Measurements from ENCODE around the gene VPREB3.

Gene VPREB3, protein sequence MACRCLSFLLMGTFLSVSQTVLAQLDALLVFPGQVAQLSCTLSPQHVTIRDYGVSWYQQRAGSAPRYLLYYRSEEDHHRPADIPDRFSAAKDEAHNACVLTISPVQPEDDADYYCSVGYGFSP
- 0 to 0.25 (median 0) reads per million in 18 experiments for total RNA-seq

DNA sequence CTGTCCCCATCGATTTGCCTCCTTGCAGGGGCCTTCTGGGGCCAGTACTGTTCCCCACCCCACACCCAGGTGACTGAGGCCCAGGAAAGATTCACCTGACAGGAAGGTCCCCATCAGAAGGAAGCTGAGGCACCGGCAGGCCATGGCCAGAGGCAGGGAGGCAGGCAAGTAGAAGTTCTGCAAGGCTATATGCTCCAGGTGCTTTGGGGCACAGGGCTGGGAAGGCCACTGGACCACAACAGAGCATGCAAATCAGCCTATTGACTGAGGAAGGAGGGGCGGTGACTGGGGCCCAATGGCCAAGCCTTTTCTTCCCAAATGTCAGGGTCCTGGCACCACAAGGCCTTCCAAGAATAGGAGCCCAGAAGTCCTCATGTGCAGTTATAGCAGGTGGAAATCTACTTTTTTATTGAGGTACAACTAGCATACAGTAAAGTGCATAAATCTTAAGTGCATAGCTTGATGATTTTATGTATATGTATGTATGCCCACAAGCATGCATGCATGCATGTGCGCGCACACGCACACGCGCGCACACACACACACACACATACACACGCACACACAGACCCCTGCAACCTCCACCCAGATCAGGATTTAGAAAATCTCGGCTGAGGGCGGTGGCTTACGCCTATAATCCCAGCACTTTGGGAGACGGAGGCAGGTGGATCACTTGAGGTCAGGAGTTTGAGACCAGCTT is at the start of gene VPREB3:
TSS of gene VPREB3 (minus strand) at position 206 of the 700 bp plus-strand sequence. CDS start at position 144, 62 bp downstream.
- DNase-seq: no peak

DNA sequence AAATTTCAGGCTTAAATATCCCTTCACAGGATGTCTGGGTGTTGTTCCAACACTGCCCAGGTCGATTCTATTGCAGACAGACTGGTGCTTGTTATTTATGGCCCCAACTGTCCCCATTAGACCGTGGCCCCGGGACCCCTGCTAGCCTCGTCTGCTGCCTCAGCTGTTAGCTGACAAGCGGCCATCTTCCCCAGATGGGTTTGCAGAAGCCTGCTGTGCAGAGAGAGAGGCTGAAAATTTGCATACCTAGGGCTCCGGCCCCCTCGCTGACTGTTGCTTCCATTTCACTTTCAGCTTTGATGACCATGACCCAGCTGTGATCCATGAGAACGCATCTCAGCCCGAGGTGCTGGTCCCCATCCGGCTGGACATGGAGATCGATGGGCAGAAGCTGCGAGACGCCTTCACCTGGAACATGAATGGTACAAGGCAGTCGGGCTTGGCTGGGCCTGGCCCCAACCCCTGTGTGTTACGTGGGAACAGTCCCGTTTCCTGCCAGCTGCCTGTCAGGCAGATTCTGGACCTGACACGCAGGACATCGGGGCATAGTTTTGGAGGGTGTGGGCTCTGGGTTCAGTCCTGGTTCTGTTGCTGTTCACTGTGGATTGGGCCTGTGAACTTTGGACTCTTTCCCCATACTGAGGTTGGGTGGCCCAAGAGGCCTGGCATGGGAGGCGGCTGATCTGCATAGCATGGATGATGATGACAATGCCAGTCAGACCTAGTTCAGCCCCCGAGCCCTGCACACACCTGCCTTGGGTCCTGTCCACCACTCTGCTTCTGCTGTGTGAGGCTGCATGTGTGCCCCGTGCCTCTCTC is 49.0 kb upstream of the VPREB3 start:
- DNase-seq: no peak

DNA sequence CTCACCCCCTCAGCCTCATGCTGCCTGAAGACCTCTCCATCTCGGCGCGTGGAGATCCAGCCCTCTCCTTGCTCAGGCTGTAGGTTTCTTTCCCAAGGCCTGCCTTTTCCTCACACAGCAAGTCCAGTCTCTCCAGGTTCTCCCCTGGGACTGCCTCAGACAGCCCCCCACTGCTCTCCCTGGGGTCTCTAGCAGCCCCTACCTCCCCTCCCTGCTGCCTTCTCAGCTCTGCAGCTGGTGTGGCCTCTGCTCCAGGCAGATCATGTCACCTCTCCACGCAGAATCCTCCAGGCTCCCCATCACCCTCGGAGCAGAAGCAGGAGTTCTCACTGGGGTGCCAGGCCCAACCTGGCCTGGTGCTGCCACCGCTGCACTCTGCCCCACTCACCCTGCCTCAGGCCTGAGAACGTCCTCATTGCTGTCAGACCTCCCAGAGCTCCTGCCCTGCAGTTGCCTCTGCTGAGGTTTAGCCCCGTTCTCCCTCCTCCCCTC is 47.7 kb upstream of the VPREB3 start:
- DNase-seq: no peak

DNA sequence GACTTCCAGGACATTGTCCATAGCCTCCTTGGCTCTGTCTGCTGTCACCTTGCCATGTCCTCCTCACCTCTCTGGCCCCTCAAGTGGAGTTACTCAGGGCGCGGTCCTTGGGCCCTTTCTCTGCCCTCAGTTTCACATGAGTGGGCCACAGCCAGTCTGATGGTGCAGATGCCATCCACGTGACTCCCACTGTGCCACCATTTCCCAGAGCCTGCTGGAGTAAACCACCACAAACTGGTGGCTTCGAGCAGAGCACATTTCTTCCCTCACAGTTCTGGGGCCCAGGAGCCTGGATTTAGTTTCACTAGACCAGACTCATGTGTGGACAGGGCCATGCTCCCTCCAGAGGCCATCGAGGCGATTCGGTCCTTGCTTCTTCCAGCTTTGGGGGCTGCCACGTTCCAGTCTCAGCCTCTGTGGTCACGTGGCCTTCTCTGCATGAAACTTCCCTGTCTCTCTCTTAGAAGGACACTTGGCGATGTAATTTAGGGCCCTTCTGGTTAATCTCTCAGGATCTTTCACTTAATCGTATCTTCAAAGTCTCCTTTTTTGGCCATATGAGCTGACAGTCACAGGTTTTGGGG is 47.1 kb upstream of the VPREB3 start:
- no peak for DNase-seq

DNA sequence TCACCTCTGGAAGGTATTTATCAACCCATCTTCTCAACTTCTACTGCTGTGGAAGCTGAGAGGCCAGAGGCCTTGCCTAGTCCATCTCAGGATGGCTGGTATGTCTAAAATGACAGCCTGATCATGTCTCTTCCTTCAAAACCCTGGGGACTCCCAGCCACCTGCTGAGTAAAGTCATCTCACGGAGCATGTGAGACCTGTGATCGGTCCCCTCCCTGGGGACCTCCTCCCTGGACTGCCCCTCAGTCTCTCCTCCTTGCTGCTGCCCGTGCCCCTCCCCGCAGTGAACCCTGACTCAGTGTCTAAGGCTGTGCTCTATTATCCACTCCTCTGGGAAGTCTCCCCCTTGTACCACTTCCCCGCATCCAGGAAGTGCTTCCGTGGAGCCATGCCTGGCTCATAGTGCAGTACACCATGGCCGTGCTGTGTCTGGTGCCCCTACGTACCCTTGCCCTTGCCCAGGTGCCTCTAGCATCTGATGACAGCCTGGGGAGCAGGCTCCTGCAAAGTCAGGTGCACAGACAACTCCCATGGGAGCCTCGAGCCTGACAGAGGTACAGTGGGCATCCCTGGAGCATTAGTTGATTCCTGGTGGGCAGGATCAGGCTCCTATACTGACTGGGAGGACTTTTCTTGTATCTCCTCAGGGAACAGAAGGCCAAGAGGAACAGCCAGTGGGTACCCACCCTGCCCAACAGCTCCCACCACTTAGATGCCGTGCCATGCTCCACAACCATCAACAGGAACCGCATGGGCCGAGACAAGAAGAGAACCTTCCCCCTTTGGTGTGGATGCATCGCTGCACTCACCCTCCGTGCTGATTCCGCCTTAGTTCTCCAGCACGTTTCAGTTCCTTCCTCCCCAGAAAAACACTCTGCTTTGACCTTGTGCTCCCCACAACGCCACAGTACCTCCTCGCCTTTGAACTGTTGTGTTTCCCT is 46.3 kb upstream of the VPREB3 start:
- no peak for DNase-seq

DNA sequence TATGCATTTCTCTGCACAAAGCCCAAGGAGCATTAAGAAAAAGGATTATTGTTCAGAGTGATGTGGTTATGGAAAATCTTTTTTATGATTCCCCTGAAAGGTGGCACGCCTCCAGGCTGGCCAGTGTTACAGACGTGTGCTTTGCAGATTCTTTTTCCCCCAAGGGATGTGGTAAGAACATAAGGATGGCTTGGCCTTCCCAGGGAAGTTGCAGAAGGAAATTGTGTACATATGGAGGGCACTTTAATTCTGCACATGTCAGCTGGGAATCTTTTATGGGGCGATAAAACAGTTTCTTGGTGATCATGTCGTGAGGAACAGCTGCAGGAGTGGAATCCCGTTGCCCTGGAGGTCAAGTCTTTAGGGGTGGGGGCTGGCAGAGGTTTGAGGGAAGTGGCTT is 42.2 kb upstream of the VPREB3 start:
- DNase-seq: no peak

DNA sequence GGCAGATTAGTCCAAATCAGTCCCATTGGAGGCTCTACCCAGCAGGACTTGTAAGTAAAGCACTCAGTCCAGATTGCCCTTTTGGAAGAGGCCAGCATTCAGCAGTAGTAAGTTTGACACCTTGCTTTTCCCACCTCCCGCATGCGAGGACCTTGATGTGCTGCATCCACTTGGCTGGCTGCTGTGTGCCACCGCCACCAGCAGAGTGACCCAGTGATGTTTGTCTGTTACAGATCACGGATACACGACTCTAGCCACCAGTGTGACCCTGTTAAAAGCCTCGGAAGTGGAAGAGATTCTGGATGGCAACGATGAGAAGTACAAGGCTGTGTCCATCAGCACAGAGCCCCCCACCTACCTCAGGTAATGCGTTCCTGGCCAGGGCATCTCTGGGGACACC is 39.1 kb upstream of the VPREB3 start:
- DNase-seq: no peak

DNA sequence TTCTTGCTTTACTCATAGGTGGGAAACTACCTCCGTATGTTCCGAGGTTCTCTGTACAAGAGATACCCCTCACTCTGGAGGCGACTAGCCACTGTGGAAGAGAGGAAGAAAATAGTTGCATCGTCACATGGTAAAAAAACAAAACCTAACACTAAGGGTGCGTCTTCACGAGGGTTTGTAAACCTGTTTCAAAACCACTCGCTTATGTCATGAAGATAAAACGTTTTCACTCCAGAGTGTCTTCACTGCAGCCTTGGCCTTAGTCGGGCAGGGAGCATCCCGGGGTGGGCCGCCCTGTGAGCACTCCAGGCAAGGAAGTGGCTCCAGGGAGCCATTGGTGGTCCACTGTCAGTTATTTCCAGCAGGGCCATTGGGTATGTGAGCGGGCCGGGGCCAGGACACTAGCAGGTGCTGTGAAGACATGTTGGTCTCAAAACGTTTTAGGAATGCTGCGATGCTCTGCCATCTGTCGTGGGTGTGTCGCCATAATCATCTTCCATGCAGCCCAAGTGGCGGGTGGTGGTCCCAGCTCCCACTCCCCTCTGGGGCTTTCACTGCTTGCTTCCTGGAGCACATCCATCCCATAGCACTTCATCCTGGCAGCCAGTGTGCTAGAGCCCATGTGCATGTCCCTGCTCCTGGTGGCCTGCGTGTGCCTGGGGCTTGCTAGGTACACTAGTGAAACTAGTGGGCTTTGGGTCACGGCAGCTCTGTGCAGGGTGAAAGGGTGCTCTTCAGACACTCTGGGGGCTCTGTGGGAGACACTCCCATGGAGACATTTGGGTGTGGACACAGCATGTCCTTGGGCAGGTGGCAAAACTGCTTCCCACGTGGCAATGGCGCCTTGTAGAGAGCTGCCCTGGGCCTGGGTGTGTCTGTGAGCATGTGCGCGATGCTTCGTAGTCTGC is 37.8 kb upstream of the VPREB3 start:
- DNase-seq: no peak

DNA sequence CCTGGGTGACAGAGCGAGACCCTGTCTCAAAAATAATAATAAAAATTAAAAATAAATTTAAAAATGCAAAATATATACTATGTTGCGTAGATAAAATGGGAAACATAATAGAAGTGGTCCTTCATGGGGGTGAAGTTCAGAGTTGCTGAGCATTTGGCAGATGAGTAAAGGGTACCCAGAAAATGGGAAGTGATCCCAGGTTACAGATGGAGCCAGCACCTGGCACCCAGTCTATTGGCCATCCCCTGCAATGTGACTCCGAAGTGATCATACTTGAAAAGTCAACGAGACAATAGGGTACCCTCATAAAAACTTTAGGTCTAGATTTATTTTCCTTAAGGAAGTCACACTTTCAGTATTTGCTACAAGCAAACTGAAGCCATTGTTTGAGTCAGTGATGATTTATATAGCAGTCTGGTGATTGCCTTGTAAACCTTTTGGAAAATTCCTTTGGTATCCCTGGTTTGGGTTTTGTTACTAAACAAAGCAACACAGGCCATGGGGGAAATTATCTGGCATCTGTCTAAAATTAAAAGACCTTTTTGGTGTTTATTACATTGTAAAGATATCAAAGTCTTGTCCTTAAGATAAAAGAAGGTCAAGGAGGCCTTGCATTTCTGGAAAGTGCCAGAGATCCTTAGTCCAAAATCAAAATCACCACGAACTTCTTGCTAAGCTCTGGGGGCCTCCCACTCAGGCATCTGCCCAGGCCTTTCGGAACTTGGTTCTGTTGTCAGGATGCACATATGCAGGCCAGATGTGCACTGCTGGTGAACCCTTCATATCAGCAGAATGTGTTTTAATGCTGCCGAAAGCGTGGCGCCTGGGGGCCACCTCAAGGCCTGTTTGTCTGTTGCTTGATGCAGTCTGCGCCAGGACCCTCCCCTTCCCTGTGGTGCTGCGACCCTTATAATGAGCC is 36.9 kb upstream of the VPREB3 start:
- DNase-seq: no peak

DNA sequence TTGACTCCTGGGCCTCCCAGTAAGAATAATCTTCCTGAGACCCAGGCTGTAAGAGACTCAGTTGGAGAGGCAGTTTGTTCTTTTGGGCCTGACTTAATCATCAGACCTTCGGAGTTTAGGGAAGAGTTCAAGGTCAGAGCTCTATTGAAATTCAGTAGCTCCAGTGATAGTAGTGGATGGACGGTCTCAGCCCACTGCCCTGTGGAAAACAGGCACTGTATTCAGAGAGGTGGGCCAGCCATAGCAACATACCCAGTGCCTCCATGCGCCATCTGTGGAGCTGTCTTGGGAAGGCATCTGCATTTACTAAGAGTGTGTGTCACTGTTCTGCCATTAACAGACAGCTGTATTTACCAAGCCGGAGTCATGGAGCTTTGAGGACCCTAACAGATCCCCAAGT is 35.4 kb upstream of the VPREB3 start:
- no peak for DNase-seq

DNA sequence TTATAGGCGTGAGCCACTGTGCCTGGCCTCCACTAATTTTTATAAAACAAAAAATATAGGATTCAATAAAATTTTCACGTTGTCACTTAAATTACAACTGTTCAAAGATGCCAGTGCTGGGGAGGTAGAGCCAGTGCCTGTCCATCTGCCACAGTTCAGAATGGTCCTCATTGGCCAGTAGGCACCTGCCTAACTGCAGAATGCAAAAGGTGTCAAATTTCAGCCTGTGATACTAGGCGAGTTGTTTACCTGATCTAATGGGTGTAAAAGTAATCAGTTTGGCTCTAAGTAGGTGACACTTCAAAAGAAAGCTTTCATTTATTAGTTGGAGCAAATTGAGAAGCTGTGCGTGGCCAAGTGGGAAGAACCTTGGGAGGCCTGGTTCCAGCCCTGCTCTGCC is 34.9 kb upstream of the VPREB3 start:
- no peak for DNase-seq

DNA sequence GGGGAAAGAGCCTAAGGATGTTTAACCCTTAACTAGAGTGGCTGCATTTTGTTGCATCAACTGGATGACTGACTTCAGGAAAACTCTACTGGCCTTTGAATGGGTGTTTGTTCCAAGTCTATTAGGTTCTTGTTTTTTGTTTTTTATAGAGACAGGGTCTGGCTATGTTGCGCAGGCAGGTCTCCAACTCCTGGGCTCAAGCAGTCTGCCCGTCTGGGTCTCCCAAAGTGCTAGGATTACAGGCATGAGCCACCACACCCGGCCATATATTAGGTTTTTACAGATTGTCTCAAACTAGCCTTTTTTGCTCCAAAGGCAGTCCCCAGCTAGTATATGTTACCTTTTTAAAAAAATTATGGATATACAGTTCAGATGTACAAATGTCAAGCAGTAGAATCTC is 33.7 kb upstream of the VPREB3 start:
- DNase-seq: no peak

DNA sequence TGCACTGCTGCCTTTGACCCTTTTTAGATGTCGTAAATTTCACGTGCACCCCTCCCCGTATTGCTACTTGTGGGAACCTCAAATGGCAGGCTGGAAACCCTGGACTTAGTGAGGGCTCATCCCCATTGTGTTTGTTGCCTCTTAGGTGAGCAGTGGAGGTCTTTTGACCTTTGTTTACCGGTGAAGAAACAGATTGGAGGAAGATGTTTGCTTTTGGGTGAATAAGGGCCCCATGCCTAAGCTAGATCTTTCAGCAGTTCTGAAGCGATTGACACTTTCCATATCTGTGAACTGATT is 33.3 kb upstream of the VPREB3 start:
- DNase-seq: no peak

DNA sequence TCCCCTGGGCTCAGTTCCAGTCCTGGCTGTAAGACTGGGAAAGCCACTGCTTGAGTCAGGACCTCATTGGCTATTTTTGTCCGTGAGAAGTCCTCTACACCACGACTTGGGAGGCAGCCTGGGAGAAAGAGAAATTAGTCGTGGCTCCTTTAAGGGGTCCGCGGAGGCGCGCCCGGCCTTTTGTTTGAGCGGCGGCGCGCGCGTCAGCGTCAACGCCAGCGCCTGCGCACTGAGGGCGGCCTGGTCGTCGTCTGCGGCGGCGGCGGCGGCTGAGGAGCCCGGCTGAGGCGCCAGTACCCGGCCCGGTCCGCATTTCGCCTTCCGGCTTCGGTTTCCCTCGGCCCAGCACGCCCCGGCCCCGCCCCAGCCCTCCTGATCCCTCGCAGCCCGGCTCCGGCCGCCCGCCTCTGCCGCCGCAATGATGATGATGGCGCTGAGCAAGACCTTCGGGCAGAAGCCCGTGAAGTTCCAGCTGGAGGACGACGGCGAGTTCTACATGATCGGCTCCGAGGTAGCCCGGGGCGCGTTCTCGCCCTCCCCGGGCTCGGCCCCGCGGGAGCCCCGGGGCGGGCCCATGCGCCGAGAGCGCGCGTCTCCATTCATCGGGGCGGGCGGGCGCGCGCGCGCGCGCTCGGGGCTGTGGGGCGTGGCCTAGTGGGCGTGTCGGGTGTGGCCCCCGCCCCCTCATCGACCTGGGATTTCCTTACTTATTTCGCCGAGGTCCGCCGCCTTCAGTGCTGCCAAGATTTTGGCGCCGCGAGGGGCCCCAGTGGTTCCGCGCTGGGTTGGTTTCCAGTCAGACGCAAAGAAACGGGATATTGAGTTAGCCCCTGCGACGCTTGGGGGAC is 32.8 kb upstream of the VPREB3 start, which contains the start of gene SMARCB1:
TSS of gene SMARCB1 (plus strand) at position 215 of the 848 bp plus-strand sequence. CDS start at position 419, 204 bp downstream.
- DNase-seq: peak; percentile 90 to 94

DNA sequence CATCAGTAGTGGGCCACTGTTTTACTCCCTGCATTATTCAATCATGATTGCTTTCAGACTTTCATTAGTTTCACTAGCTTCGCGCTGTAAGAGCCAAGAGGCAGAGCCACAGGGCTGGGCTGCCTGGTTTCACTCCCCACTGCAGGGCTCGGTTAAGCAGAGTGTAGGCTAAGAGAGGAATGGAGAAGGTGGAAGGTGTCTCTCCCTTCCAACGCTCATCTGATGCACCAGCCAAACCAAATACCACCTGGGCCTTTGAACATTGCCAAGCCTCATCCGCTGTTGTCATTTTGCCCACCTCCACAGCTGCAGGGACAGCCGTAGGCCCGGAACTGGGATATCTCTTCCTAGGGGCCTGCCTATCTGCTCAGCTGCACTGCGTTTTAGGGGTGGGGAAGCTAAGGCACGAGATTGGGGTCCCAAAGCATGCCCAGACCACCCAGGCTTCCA is 32.1 kb upstream of the VPREB3 start:
- no peak for DNase-seq

DNA sequence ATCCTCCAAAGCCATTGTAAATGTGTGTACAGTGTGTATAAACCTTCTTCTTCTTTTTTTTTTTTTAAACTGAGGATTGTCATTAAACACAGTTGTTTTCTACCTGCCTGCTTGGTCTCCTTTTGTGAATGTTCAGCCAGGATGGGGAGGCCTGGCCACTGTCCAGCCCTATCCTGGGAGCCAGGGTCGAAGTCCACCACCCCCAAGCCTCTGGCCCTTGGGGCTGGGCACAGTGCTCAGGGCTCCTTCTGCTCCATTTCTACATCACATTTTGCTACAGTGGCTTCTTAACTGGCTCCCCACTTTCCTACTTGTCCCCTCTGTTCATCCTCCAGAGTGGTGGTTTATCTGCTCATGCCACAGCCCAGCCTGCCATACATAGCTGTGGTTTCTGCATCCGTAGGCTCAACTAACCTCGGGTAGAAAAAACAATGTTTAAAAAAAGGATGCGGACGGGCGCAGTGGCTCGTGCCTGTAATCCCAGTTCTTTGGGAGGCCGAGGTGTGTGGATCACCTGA is 30.0 kb upstream of the VPREB3 start:
- no peak for DNase-seq

DNA sequence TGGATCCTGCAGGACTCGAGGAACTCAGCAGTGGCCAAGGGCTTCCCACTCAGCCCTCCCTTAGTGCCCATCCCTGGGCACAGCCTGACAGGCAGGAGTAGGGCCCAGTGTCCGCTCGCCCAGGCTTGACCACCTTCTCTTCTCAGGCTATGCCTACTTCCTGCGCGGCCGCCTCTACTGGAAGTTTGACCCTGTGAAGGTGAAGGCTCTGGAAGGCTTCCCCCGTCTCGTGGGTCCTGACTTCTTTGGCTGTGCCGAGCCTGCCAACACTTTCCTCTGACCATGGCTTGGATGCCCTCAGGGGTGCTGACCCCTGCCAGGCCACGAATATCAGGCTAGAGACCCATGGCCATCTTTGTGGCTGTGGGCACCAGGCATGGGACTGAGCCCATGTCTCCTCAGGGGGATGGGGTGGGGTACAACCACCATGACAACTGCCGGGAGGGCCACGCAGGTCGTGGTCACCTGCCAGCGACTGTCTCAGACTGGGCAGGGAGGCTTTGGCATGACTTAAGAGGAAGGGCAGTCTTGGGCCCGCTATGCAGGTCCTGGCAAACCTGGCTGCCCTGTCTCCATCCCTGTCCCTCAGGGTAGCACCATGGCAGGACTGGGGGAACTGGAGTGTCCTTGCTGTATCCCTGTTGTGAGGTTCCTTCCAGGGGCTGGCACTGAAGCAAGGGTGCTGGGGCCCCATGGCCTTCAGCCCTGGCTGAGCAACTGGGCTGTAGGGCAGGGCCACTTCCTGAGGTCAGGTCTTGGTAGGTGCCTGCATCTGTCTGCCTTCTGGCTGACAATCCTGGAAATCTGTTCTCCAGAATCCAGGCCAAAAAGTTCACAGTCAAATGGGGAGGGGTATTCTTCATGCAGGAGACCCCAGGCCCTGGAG is 29.3 kb upstream of the VPREB3 start:
- DNase-seq: no peak

DNA sequence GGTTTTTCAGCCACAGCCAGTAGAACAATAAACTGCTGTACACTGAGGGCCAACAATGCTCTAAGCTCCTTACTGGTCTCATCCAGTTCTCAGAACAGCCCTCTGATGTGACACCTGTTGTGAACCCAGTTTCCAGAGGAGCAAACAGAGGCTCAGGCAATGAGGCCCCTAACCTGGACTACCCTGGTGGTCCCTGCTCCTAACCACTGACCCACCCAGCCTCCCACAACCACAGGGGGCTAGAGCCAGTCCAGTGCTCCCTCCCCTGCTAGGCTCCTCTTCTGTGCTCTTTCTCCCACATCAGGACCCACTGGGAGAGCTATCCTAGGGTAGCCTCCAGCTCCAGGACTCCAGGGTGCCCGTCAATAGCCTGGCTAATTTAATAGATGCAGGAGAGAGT is 28.5 kb upstream of the VPREB3 start:
- DNase-seq: no peak

Data from inflammatory macrophage (primary cell).